K562 (cell line): ENCODE measurements around the gene ABCA7. TPM values are rescaled to one million over a fixed set of nuclear protein-coding genes. Genes with fewer than 3 reads are reported as not detected.

Experiments used
- ARNT ChIP-seq, 2 experiments: fragments of 450-650 bp; IDR thresholded peaks; 2 replicates each; pipeline ENCODE4 v1.6.1; 2016; ENCODE audit warnings: mild to moderate bottlenecking in 1 of 2
- CBX2 ChIP-seq: fragments of 200-600 bp; sonication (generic); IDR thresholded peaks from one replicate; pipeline ENCODE4 v1.6.1; 2012; ENCODE audit warnings: mild to moderate bottlenecking, low read length, inconsistent platforms; ENCODE audit not compliant: insufficient read depth, poor library complexity, severe bottlenecking
- CEBPB ChIP-seq: fragments of 450-650 bp; IDR thresholded peaks from 2 replicates; pipeline ENCODE4 v1.6.1; 2016; ENCODE audit warnings: missing genetic modification characterization, missing compliant biosample characterization
- EP300 ChIP-seq: IDR thresholded peaks from 2 replicates; pipeline ENCODE4 v1.6.1; 2012; ENCODE audit warnings: low read length, improper control_type of control experiment
- FOXK1 ChIP-seq: sonication (generic); formaldehyde crosslinking; IDR thresholded peaks from 2 replicates; pipeline ENCODE4 v1.8.0; 2022; ENCODE audit warnings: missing genetic modification reagents, mild to moderate bottlenecking, borderline replicate concordance
- KHSRP ChIP-seq: fragments of 450-650 bp; IDR thresholded peaks from 2 replicates; pipeline ENCODE4 v1.6.1; 2017
- MYC ChIP-seq, 2 experiments: fragments of 250-450 bp in 1 of 2; sonication (Bioruptor Pico) in 1 of 2; IDR thresholded peaks; 2 replicates each; pipeline versions ENCODE4 v1.5.1 to v1.6.1; 2012 to 2021; ENCODE audit warnings: low read depth in 2 of 2, borderline replicate concordance in 1 of 2, improper control_type of control experiment in 1 of 2, low read length in 1 of 2, mild to moderate bottlenecking in 1 of 2, moderate library complexity in 1 of 2
- PML ChIP-seq: IDR thresholded peaks from 2 replicates; pipeline ENCODE4 v1.6.1; 2012; ENCODE audit warnings: low read length, inconsistent platforms
- SIX5 ChIP-seq, 2 experiments: IDR thresholded peaks; 2 replicates each; pipeline ENCODE4 v1.6.1; 2011; ENCODE audit warnings: low read length in 2 of 2, borderline replicate concordance in 1 of 2, low read depth in 1 of 2, mild to moderate bottlenecking in 1 of 2, moderate library complexity in 1 of 2; ENCODE audit not compliant: insufficient read depth in 1 of 2
- SMAD4 ChIP-seq: fragments of 250-450 bp; sonication (Bioruptor Pico); conservative IDR thresholded peaks from 2 replicates; pipeline ENCODE4 v1.8.0; 2021; ENCODE audit warnings: inconsistent platforms, mild to moderate bottlenecking, moderate library complexity
- ZBTB8A ChIP-seq: fragments of 450-650 bp; IDR thresholded peaks from 2 replicates; pipeline ENCODE4 v1.6.1; 2018; ENCODE audit warnings: mild to moderate bottlenecking, moderate library complexity; ENCODE audit not compliant: partially characterized antibody
- ZC3H4 ChIP-seq: sonication (generic); formaldehyde crosslinking; IDR thresholded peaks from 2 replicates; pipeline ENCODE4 v1.9.0; 2021; ENCODE audit warnings: missing genetic modification reagents, borderline replicate concordance
- ZC3H8 ChIP-seq: fragments of 450-650 bp; IDR thresholded peaks from 2 replicates; pipeline ENCODE4 v1.6.1; 2017
- ZNF133 ChIP-seq: fragments of 250-450 bp; sonication (Bioruptor Pico); IDR thresholded peaks from 2 replicates; pipeline ENCODE4 v1.4.0; 2020; ENCODE audit warnings: mild to moderate bottlenecking
- ZNF134 ChIP-seq: fragments of 250-450 bp; sonication (Bioruptor Pico); conservative IDR thresholded peaks from 2 replicates; pipeline ENCODE4 v1.4.0; 2020
- ZNF140 ChIP-seq: fragments of 250-450 bp; sonication (Bioruptor Pico); IDR thresholded peaks from 2 replicates; pipeline ENCODE4 v1.8.0; 2021; ENCODE audit warnings: moderate library complexity, mild to moderate bottlenecking, inconsistent platforms
- ZZZ3 ChIP-seq: fragments of 450-650 bp; IDR thresholded peaks from 2 replicates; pipeline ENCODE4 v1.6.1; 2016; ENCODE audit warnings: antibody characterized with exemption, mild to moderate bottlenecking, moderate library complexity
- polyA plus RNA-seq, 8 experiments: library from polyadenylated mRNA; depleted of rRNA in 4 of 8; stranded (reverse) in 5 of 8; unstranded in 3 of 8; fragments of >200 nt; fragmentation: Nextera tagmentation in 2 of 8; fragmentation: Illumina TruSeq in 1 of 8; extraction: Ambion mirVana in 2 of 8; extraction: Trizol in 1 of 8; gene quantifications; 2 replicates each; pipeline versions ENCODE4 v1.2.1 to v1.2.3, GENCODE V29; 2011 to 2014; ENCODE audit warnings: inconsistent platforms in 1 of 8, missing spikeins in 1 of 8
- total RNA-seq, 7 experiments: library from RNA; depleted of rRNA in 6 of 7; stranded (reverse); fragments of >200 nt in 6 of 7; fragmentation: Illumina TruSeq in 2 of 7; extraction: Trizol in 2 of 7; gene quantifications; 2 replicates each; pipeline versions ENCODE4 v1.2.1 to v1.2.3, GENCODE V29; 2011 to 2021; ENCODE audit warnings: low replicate concordance in 1 of 7
- TF ChIP-seq, protein P1 (sequence below), 2 experiments: IDR thresholded peaks; 2 replicates each; pipeline ENCODE4 v1.6.1; 2011; ENCODE audit warnings: borderline replicate concordance in 1 of 2, control low read depth in 1 of 2, low read depth in 1 of 2, low read length in 1 of 2, mild to moderate bottlenecking in 1 of 2, mixed read lengths in 1 of 2, moderate library complexity in 1 of 2; ENCODE audit not compliant: insufficient read depth in 1 of 2, insufficient read length in 1 of 2, poor library complexity in 1 of 2, severe bottlenecking in 1 of 2; ENCODE audit errors: extremely low read depth in 1 of 2
- TF ChIP-seq, protein P2 (sequence below): fragments of 450-650 bp; IDR thresholded peaks from 2 replicates; pipeline ENCODE4 v1.6.1; 2016; ENCODE audit warnings: missing biosample characterization, missing genetic modification characterization
- TF ChIP-seq, protein P3 (sequence below): fragments of 250-450 bp; sonication (Bioruptor Pico); IDR thresholded peaks from 2 replicates; pipeline ENCODE4 v1.8.0; 2022; ENCODE audit warnings: moderate library complexity, mild to moderate bottlenecking, inconsistent platforms

ABCA7 gene
- total and polyA plus RNA-seq, 9 of the 15 experiments (the other 6 are each of a cell fraction or from before 2014, with no cell fraction given), result 2.3 to 96.1 (median 31.2) TPM

DNA sequence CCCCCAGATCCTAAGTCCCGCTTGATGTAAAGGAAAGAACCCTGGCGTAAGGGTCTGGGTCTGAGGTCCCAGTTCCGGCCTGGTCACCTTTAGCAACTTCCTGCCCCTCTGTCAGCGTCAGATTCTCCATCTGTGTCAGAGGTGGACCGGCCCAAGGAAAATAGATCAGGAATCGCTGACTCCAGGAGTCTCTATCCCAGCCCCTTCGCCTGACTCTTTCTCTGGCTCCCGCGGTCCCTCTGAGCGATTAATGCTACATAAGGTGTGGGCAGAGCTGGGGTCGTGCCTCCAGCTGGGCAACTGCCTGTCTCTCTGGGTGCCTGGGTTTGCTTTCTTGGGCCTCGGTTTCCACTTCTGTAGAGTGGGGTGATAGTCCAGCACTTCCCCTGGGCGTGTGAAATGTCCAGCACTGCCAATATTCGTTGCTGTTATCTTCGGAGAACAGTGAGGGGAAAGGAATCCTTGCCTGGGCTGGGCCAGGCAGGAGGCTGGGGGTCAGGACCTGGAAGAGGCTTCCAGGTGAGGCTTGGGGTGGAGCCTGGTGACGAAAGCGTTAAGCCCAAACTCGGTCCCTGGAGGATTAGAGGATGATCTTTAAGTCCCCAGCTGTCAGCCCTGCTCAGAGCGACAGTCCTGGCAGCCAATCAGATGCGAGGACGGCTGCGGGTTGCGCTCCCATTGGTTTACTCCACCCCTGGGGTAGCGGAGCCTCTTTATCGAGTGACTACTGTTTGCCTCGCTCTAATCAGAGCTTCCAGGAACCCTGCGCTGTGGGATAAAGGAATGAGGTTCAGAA is 767 bp downstream of the ABCA7 start (continued):
- TF ChIP-seq SIX5 (IDR thresholded peaks at IDR 0.05; ENCODE audit: borderline replicate concordance in 1 of 2, insufficient read depth in 1 of 2, low read depth in 1 of 2, low read length in 2 of 2) (no peak), ARNT (IDR thresholded peaks at IDR 0.05) (peak in 1 of 2 experiments; percentile 68; a peak in 2 of 4 replicates), CBX2 (no peak), ZC3H8 (no peak), KHSRP (no peak), FOXK1 (CRISPR knock-in tag) (0 out of 2 replicates have a peak, but pooled peaks have one; percentile 71), PML (peak; percentile 23; the same call in 1 of the 2 replicates), ZC3H4 (0 out of 2 replicates have a peak, but pooled peaks have one; percentile 27), ZNF134 (CRISPR knock-in tag) (no peak), ZNF140 (CRISPR knock-in tag) (no peak), MYC (IDR thresholded peaks at IDR 0.05; ENCODE audit: low read depth, low read length) (no peak), MYC (CRISPR knock-in tag; IDR thresholded peaks at IDR 0.05; ENCODE audit: borderline replicate concordance, low read depth) (no peak), CEBPB (tag) (peak; percentile 29; the same call in 1 of the 2 replicates), ZZZ3 (no peak), EP300 (peak; percentile 38; the same call in 1 of the 2 replicates), ZBTB8A (no peak), ZNF133 (CRISPR knock-in tag) (no peak), SMAD4 (CRISPR knock-in tag) (peak; percentile 36; the same call in 1 of the 2 replicates)
- TF ChIP-seq, protein P1, sequence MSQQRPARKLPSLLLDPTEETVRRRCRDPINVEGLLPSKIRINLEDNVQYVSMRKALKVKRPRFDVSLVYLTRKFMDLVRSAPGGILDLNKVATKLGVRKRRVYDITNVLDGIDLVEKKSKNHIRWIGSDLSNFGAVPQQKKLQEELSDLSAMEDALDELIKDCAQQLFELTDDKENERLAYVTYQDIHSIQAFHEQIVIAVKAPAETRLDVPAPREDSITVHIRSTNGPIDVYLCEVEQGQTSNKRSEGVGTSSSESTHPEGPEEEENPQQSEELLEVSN (IDR thresholded peaks at IDR 0.05; ENCODE audit: borderline replicate concordance in 1 of 2, extremely low read depth in 1 of 2, insufficient read depth in 1 of 2, insufficient read length in 1 of 2, low read depth in 1 of 2, low read length in 1 of 2, poor library complexity in 1 of 2, severe bottlenecking in 1 of 2), result no peak
- TF ChIP-seq, protein P2, sequence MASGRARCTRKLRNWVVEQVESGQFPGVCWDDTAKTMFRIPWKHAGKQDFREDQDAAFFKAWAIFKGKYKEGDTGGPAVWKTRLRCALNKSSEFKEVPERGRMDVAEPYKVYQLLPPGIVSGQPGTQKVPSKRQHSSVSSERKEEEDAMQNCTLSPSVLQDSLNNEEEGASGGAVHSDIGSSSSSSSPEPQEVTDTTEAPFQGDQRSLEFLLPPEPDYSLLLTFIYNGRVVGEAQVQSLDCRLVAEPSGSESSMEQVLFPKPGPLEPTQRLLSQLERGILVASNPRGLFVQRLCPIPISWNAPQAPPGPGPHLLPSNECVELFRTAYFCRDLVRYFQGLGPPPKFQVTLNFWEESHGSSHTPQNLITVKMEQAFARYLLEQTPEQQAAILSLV, result no peak
- TF ChIP-seq, protein P3, sequence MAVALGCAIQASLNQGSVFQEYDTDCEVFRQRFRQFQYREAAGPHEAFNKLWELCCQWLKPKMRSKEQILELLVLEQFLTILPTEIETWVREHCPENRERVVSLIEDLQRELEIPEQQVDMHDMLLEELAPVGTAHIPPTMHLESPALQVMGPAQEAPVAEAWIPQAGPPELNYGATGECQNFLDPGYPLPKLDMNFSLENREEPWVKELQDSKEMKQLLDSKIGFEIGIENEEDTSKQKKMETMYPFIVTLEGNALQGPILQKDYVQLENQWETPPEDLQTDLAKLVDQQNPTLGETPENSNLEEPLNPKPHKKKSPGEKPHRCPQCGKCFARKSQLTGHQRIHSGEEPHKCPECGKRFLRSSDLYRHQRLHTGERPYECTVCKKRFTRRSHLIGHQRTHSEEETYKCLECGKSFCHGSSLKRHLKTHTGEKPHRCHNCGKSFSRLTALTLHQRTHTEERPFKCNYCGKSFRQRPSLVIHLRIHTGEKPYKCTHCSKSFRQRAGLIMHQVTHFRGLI (CRISPR knock-in tag), result no peak
